Measurements from ENCODE around the gene TNNC1.

The TNNC1 gene

GRCh38 chr3:52483577-52484381 lies 29.9 kb upstream of the TNNC1 start:
- no peak for DNase-seq

- no peak for DNase-seq
Observed at GRCh38 chr3:52483081-52483480, 29.2 kb upstream of the TNNC1 start.

GRCh38 chr3:52481819-52482521 lies 28.1 kb upstream of the TNNC1 start:
- no peak for DNase-seq

GRCh38 chr3:52480768-52481715 lies 27.2 kb upstream of the TNNC1 start:
- DNase-seq: no peak

- DNase-seq: no peak
Observed at GRCh38 chr3:52479877-52480575, 26.2 kb upstream of the TNNC1 start.

GRCh38 chr3:52479037-52479876 lies 25.4 kb upstream of the TNNC1 start:
- no peak for DNase-seq

- no peak for DNase-seq
Observed at GRCh38 chr3:52477796-52478095, 23.9 kb upstream of the TNNC1 start.

GRCh38 chr3:52477076-52477795 lies 23.4 kb upstream of the TNNC1 start:
- DNase-seq: no peak

GRCh38 chr3:52473026-52473425 lies 19.2 kb upstream of the TNNC1 start:
- DNase-seq: no peak

- no peak for DNase-seq
Observed at GRCh38 chr3:52472239-52473000, 18.6 kb upstream of the TNNC1 start.

- DNase-seq: no peak
Observed at GRCh38 chr3:52471371-52472238, 17.8 kb upstream of the TNNC1 start.

GRCh38 chr3:52470920-52471319 lies 17.1 kb upstream of the TNNC1 start:
- DNase-seq: no peak

GRCh38 chr3:52469001-52469400 lies 15.2 kb upstream of the TNNC1 start:
- DNase-seq: no peak

GRCh38 chr3:52468336-52468735 lies 14.5 kb upstream of the TNNC1 start:
- DNase-seq: no peak

GRCh38 chr3:52463416-52463815 lies 9.6 kb upstream of the TNNC1 start:
- no peak for DNase-seq

GRCh38 chr3:52461874-52462273 lies 8.0 kb upstream of the TNNC1 start:
- DNase-seq: no peak

GRCh38 chr3:52458770-52459545 lies 5.1 kb upstream of the TNNC1 start:
- DNase-seq: no peak

- DNase-seq: no peak
Observed at GRCh38 chr3:52458031-52458760, 4.4 kb upstream of the TNNC1 start.
